ENCODE measurements around the gene DMBT1. TPM values are rescaled to one million over a fixed set of nuclear protein-coding genes. Genes with fewer than 3 reads are reported as not detected.

DMBT1 gene
- total RNA-seq, 1 experiment from 2014 or later = 0.13 TPM

DNA sequence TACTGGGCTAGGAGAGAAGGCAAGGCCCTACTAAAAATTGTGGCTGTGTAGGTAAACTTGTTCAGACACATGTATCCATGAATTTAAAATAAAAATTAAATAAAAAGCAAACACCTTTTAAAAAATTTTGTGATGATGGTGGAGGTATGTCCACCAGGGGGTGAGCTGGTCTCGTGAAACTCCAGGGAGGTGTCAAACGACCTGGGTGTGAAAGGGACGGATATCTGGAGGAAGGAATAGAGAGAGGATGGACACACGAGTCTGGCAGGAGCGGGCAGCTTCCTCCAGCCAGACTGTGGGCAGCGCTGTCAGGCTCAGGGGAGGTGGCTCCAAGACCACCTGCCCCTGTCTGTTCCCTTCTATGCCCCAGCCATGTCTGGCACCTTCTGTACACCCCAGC lies 34.8 kb upstream of the DMBT1 start (continued):
- TF ChIP-seq, protein P1, sequence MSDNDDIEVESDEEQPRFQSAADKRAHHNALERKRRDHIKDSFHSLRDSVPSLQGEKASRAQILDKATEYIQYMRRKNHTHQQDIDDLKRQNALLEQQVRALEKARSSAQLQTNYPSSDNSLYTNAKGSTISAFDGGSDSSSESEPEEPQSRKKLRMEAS (CRISPR knock-in tag; IDR thresholded peaks at IDR 0.05) = no peak

DNA sequence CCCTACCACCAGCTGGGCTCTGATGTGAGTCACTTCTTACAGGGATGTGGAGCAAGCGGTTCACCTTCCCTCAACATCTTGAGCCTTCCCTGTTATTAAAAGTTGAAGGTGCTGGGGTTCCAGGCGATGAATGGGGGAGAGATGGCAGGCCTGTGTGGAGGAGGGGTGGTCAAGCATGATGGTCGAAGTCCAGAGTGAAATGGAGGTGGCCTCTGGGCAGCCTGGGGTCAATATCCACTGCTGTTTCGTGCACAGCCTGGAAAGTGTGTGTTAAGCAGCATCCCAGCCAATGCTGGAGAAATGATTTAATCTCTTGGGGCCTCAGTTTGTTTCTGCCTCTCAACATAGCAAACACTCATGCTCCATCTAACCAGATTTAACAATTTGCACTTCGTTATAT lies 33.7 kb upstream of the DMBT1 start:
- Mint-ChIP-seq H3K4me3 (no peak overlapping the region), H3K9me3 (peaks cover 24% of the 10 kb centered on the region), H3K4me1 (no peaks in the 10 kb centered on the region), H3K27me3 (ENCODE audit: low read depth) (no peaks in the 10 kb centered on the region; the same call in 1 of the 2 replicates), H3K27ac (no peak overlapping the region), H3K36me3 (no peaks in the 10 kb centered on the region)
- CTCF ChIA-PET = no interaction called here
- DNase-seq (ENCODE audit: low spot score) (no peak), ATAC-seq (no peak)
- POLR2A ChIA-PET = no interaction called here
- TF ChIP-seq ZNF263 (CRISPR knock-in tag; IDR thresholded peaks at IDR 0.05; ENCODE audit: low read depth) = no peak
- no peak for TF ChIP-seq SMAD4 (CRISPR knock-in tag; IDR thresholded peaks at IDR 0.05)
- TF ChIP-seq MXD4 (CRISPR knock-in tag; IDR thresholded peaks at IDR 0.05; ENCODE audit: borderline replicate concordance) = no peak
- TF ChIP-seq, protein P2, sequence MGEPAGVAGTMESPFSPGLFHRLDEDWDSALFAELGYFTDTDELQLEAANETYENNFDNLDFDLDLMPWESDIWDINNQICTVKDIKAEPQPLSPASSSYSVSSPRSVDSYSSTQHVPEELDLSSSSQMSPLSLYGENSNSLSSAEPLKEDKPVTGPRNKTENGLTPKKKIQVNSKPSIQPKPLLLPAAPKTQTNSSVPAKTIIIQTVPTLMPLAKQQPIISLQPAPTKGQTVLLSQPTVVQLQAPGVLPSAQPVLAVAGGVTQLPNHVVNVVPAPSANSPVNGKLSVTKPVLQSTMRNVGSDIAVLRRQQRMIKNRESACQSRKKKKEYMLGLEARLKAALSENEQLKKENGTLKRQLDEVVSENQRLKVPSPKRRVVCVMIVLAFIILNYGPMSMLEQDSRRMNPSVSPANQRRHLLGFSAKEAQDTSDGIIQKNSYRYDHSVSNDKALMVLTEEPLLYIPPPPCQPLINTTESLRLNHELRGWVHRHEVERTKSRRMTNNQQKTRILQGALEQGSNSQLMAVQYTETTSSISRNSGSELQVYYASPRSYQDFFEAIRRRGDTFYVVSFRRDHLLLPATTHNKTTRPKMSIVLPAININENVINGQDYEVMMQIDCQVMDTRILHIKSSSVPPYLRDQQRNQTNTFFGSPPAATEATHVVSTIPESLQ (CRISPR knock-in tag; IDR thresholded peaks at IDR 0.05) = no peak
- TF ChIP-seq ATF1 (CRISPR knock-in tag; IDR thresholded peaks at IDR 0.05) = no peak
- TF ChIP-seq, protein P3, sequence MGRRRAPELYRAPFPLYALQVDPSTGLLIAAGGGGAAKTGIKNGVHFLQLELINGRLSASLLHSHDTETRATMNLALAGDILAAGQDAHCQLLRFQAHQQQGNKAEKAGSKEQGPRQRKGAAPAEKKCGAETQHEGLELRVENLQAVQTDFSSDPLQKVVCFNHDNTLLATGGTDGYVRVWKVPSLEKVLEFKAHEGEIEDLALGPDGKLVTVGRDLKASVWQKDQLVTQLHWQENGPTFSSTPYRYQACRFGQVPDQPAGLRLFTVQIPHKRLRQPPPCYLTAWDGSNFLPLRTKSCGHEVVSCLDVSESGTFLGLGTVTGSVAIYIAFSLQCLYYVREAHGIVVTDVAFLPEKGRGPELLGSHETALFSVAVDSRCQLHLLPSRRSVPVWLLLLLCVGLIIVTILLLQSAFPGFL (CRISPR knock-in tag; IDR thresholded peaks at IDR 0.05; ENCODE audit: borderline replicate concordance) = no peak
- TF ChIP-seq, protein P4, sequence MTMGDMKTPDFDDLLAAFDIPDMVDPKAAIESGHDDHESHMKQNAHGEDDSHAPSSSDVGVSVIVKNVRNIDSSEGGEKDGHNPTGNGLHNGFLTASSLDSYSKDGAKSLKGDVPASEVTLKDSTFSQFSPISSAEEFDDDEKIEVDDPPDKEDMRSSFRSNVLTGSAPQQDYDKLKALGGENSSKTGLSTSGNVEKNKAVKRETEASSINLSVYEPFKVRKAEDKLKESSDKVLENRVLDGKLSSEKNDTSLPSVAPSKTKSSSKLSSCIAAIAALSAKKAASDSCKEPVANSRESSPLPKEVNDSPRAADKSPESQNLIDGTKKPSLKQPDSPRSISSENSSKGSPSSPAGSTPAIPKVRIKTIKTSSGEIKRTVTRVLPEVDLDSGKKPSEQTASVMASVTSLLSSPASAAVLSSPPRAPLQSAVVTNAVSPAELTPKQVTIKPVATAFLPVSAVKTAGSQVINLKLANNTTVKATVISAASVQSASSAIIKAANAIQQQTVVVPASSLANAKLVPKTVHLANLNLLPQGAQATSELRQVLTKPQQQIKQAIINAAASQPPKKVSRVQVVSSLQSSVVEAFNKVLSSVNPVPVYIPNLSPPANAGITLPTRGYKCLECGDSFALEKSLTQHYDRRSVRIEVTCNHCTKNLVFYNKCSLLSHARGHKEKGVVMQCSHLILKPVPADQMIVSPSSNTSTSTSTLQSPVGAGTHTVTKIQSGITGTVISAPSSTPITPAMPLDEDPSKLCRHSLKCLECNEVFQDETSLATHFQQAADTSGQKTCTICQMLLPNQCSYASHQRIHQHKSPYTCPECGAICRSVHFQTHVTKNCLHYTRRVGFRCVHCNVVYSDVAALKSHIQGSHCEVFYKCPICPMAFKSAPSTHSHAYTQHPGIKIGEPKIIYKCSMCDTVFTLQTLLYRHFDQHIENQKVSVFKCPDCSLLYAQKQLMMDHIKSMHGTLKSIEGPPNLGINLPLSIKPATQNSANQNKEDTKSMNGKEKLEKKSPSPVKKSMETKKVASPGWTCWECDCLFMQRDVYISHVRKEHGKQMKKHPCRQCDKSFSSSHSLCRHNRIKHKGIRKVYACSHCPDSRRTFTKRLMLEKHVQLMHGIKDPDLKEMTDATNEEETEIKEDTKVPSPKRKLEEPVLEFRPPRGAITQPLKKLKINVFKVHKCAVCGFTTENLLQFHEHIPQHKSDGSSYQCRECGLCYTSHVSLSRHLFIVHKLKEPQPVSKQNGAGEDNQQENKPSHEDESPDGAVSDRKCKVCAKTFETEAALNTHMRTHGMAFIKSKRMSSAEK (CRISPR knock-in tag; IDR thresholded peaks at IDR 0.05; ENCODE audit: borderline replicate concordance) = no peak
- TF ChIP-seq ZNF232 (CRISPR knock-in tag; IDR thresholded peaks at IDR 0.05) = no peak
- TF ChIP-seq ZBTB21 (CRISPR knock-in tag; IDR thresholded peaks at IDR 0.05; ENCODE audit: borderline replicate concordance) = no peak
- TF ChIP-seq, protein P5, sequence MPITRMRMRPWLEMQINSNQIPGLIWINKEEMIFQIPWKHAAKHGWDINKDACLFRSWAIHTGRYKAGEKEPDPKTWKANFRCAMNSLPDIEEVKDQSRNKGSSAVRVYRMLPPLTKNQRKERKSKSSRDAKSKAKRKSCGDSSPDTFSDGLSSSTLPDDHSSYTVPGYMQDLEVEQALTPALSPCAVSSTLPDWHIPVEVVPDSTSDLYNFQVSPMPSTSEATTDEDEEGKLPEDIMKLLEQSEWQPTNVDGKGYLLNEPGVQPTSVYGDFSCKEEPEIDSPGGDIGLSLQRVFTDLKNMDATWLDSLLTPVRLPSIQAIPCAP (CRISPR knock-in tag; IDR thresholded peaks at IDR 0.05) = no peak
- TF ChIP-seq ZNF138 (CRISPR knock-in tag; conservative IDR thresholded peaks at IDR 0.05) = no peak
- TF ChIP-seq, protein P6, sequence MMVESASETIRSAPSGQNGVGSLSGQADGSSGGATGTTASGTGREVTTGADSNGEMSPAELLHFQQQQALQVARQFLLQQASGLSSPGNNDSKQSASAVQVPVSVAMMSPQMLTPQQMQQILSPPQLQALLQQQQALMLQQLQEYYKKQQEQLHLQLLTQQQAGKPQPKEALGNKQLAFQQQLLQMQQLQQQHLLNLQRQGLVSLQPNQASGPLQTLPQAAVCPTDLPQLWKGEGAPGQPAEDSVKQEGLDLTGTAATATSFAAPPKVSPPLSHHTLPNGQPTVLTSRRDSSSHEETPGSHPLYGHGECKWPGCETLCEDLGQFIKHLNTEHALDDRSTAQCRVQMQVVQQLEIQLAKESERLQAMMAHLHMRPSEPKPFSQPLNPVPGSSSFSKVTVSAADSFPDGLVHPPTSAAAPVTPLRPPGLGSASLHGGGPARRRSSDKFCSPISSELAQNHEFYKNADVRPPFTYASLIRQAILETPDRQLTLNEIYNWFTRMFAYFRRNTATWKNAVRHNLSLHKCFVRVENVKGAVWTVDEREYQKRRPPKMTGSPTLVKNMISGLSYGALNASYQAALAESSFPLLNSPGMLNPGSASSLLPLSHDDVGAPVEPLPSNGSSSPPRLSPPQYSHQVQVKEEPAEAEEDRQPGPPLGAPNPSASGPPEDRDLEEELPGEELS (CRISPR knock-in tag; IDR thresholded peaks at IDR 0.05) = no peak
- TF ChIP-seq RELA (CRISPR knock-in tag; IDR thresholded peaks at IDR 0.05; ENCODE audit: borderline replicate concordance) = no peak
- no peak for TF ChIP-seq GABPB1 (CRISPR knock-in tag; IDR thresholded peaks at IDR 0.05)
- no peak for TF ChIP-seq SOX15 (CRISPR knock-in tag; IDR thresholded peaks at IDR 0.05)
- TF ChIP-seq, protein P1 (CRISPR knock-in tag; IDR thresholded peaks at IDR 0.05) = no peak
- TF ChIP-seq, protein P7, sequence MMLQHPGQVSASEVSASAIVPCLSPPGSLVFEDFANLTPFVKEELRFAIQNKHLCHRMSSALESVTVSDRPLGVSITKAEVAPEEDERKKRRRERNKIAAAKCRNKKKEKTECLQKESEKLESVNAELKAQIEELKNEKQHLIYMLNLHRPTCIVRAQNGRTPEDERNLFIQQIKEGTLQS (CRISPR knock-in tag; conservative IDR thresholded peaks at IDR 0.05) = no peak
- no peak for TF ChIP-seq ELF4 (CRISPR knock-in tag; IDR thresholded peaks at IDR 0.05; ENCODE audit: low read depth)
- TF ChIP-seq OVOL2 (CRISPR knock-in tag; IDR thresholded peaks at IDR 0.05; ENCODE audit: borderline replicate concordance) = no peak
- TF ChIP-seq NFE2L1 (CRISPR knock-in tag; IDR thresholded peaks at IDR 0.05) = no peak
